GM12874 (cell line): ENCODE measurements around the gene SLC16A13.

Source experiments
- CTCF ChIP-seq: IDR thresholded peaks from 2 replicates; pipeline ENCODE4 v1.5.1; 2011; ENCODE audit warnings: low read depth, mild to moderate bottlenecking, control low read depth, low read length, moderate library complexity; ENCODE audit not compliant: insufficient read depth

SLC16A13 gene

GRCh38 chr17:7026471-7027115 is 9.2 kb upstream of the SLC16A13 start:
- TF ChIP-seq CTCF: no peak

- TF ChIP-seq CTCF: no peak
These were observed 8.5 kb upstream of the SLC16A13 start for GRCh38 chr17:7027335-7027734.

- no peak for TF ChIP-seq CTCF
These were observed 6.7 kb upstream of the SLC16A13 start for GRCh38 chr17:7029096-7029495.

- no peak for TF ChIP-seq CTCF
These were observed 6.2 kb upstream of the SLC16A13 start for GRCh38 chr17:7029659-7030058.

- no peak for TF ChIP-seq CTCF
These were observed 742 bp upstream of the SLC16A13 start for GRCh38 chr17:7034955-7035590.

GRCh38 chr17:7038025-7038862 is 2.4 kb downstream of the SLC16A13 start:
- no peak for TF ChIP-seq CTCF

- no peak for TF ChIP-seq CTCF
These were observed 4.0 kb downstream of the SLC16A13 start for GRCh38 chr17:7039832-7040231.
